ENCODE data around the gene ZBED5. TPM values are rescaled to one million over a fixed set of nuclear protein-coding genes. Genes with fewer than 3 reads are reported as not detected.

The ZBED5 gene
- total RNA-seq, 1 experiment from 2014 or later: 21.0 TPM

- Histone ChIP-seq H3K4me2 (ENCODE audit: low read length) (peak overlapping the region; percentile 71), H3K4me1 (ENCODE audit: insufficient read depth, low read length) (peaks cover 45% of the 10 kb centered on the region), H3K79me2 (ENCODE audit: low read length) (no peaks in the 10 kb centered on the region; the same call in 1 of the 2 replicates), H3K27me3 (ENCODE audit: low read length) (no peaks in the 10 kb centered on the region), H3F3A (ENCODE audit: low read length, unreplicated experiment) (peaks cover 19% of the 10 kb centered on the region), H4K20me1 (ENCODE audit: low read length) (no peaks in the 10 kb centered on the region), H2AFZ (ENCODE audit: low read length) (no peak overlapping the region), H3K36me3 (ENCODE audit: low read depth, low read length) (no peaks in the 10 kb centered on the region), H3K27ac (ENCODE audit: low read length) (peak overlapping the region; percentile 99), H3K9ac (ENCODE audit: low read length) (peak overlapping the region; percentile 96), H3K9me2 (replicated peaks; ENCODE audit: low read length) (no peaks in the 10 kb centered on the region), H3K9me3 (ENCODE audit: low read length) (no peaks in the 10 kb centered on the region), H3K4me3 (ENCODE audit: low read length) (peak overlapping the region; percentile 18)
- ChIA-PET POLR2A (ENCODE audit: unreplicated experiment) (interaction anchor here (0.5 to 2.6 kb wide), 7 partner anchors 25 to 118 kb away, joined by 3 to 25 read pairs (median 9); partner anchors contain the start of gene EIF4G2), CTCF (interaction anchor here (1.1 to 1.6 kb wide), 2 partner anchors 28 to 41 kb away, joined by 3 to 4 read pairs; partner anchors contain the start of gene ZBED5)
- intact Hi-C loops (cut with micrococcal nuclease): loop anchor here (1.0 kb wide), 2 partner anchors 23 to 41 kb away; partner anchors contain the start of gene ZBED5
- DNase-seq (no peak), ATAC-seq (peak; percentile 20; the same call in 1 of the 2 replicates)
- TF ChIP-seq EZH2phosphoT487 (IDR thresholded peaks at IDR 0.05; ENCODE audit: borderline replicate concordance, low read length) (no peak), EZH2 (IDR thresholded peaks at IDR 0.05; ENCODE audit: low read length, unreplicated experiment) (no peak), CTCF (conservative IDR thresholded peaks at IDR 0.05; ENCODE audit: low read depth, low read length) (no peak)
- BruUV-seq (replicated peaks): TSS peak; percentile 74
Measured at GRCh38 chr11:10899121-10899830, 41.4 kb upstream of the ZBED5 start.

- H3K4me2 ChIP-seq (ENCODE audit: low read length): peak overlapping the region; percentile 71
- H3K36me3 ChIP-seq (ENCODE audit: low read depth, low read length): no peaks in the 10 kb centered on the region
- no peaks in the 10 kb centered on the region; the same call in 1 of the 2 replicates for H3K79me2 ChIP-seq (ENCODE audit: low read length)
- H3K27me3 ChIP-seq (ENCODE audit: low read length): no peaks in the 10 kb centered on the region
- CTCF ChIA-PET: no interaction called here
- H3K9ac ChIP-seq (ENCODE audit: low read length): peak overlapping the region; percentile 96
- H4K20me1 ChIP-seq (ENCODE audit: low read length): no peaks in the 10 kb centered on the region
- no peaks in the 10 kb centered on the region for H3K9me3 ChIP-seq (ENCODE audit: low read length)
- ATAC-seq (no peak), DNase-seq (no peak)
- H3K4me3 ChIP-seq (ENCODE audit: low read length): peak overlapping the region; percentile 18
- no peak overlapping the region for H2AFZ ChIP-seq (ENCODE audit: low read length)
- peaks cover 51% of the 10 kb centered on the region for H3K4me1 ChIP-seq (ENCODE audit: insufficient read depth, low read length)
- no TSS peak for BruUV-seq (replicated peaks)
- peak overlapping the region; percentile 99 for H3K27ac ChIP-seq (ENCODE audit: low read length)
- H3F3A ChIP-seq (ENCODE audit: low read length, unreplicated experiment): peaks cover 19% of the 10 kb centered on the region
- intact Hi-C loops (cut with micrococcal nuclease): loop anchor here (1.0 kb wide), 2 partner anchors 22 to 40 kb away; partner anchors contain the start of gene ZBED5
- TF ChIP-seq CTCF (conservative IDR thresholded peaks at IDR 0.05; ENCODE audit: low read depth, low read length) (no peak), EZH2phosphoT487 (IDR thresholded peaks at IDR 0.05; ENCODE audit: borderline replicate concordance, low read length) (no peak), EZH2 (IDR thresholded peaks at IDR 0.05; ENCODE audit: low read length, unreplicated experiment) (no peak)
- POLR2A ChIA-PET (ENCODE audit: unreplicated experiment): interaction anchor here (1.2 kb wide), 1 partner anchor 40 kb away, joined by 8 read pairs; no protein-coding TSS in a partner anchor
- H3K9me2 ChIP-seq (replicated peaks; ENCODE audit: low read length): no peaks in the 10 kb centered on the region
Measured at GRCh38 chr11:10898763-10899025, 40.8 kb upstream of the ZBED5 start.
